Prostate gland (tissue), 2 donors: Measurements from ENCODE around the gene PPP1R36.

ENCODE experiments used
- CTCF ChIP-seq, 4 experiments: fragments of 200-600 bp in 2 of 4; fragments of 450-650 bp in 2 of 4; sonication (generic) in 2 of 4; IDR thresholded peaks; 1 replicate in 3 of 4; 2 replicates in 1 of 4; pipeline ENCODE4 v1.5.1; 2016 to 2019; ENCODE audit warnings: antibody characterized with exemption in 4 of 4, mild to moderate bottlenecking in 2 of 4, moderate library complexity in 2 of 4
- POLR2AphosphoS5 ChIP-seq: sonication (generic); formaldehyde crosslinking; IDR thresholded peaks from one replicate; pipeline ENCODE4 v1.6.1; 2017; ENCODE audit warnings: antibody characterized with exemption

- TF ChIP-seq CTCF (IDR thresholded peaks at IDR 0.05) (no peak), POLR2AphosphoS5 (no peak)
These were observed 60.4 kb downstream of the PPP1R36 start for GRCh38 chr14:64610049-64610746.
